Mesendoderm (in vitro differentiated cells): ENCODE measurements around the gene SLC24A4.
"Not testable (repeated sequence)": the region's sequence is repeated elsewhere in the genome, so short reads cannot be mapped to it uniquely, and the experiment has no call there.

Experiments
- DNase-seq: peaks from one replicate; pipeline ENCODE4 v3.0.0; 2013
- H2AK5ac ChIP-seq: 2 replicates; pipeline ENCODE4 v1.6.1; 2013; ENCODE audit warnings: low read length, inconsistent platforms
- H2BK120ac ChIP-seq: 2 replicates; pipeline ENCODE4 v1.6.1; 2013; ENCODE audit warnings: low read depth, mild to moderate bottlenecking, low read length, moderate library complexity, mixed read lengths
- H2BK15ac ChIP-seq: replicated peaks from 2 replicates; pipeline ENCODE4 v1.6.1; 2013; ENCODE audit warnings: low read depth, mild to moderate bottlenecking, moderate library complexity
- H2BK5ac ChIP-seq: 2 replicates; pipeline ENCODE4 v1.6.1; 2013; ENCODE audit warnings: low read length, inconsistent platforms
- H3K18ac ChIP-seq: 2 replicates; pipeline ENCODE4 v1.6.1; 2013; ENCODE audit warnings: mild to moderate bottlenecking, low read length, mixed read lengths
- H3K23ac ChIP-seq: one replicate; pipeline ENCODE4 v1.6.1; 2013; ENCODE audit warnings: low read length
- H3K27ac ChIP-seq: 2 replicates; pipeline ENCODE4 v1.5.1; 2013; ENCODE audit warnings: low read depth, mild to moderate bottlenecking, inconsistent platforms, low read length, moderate library complexity
- H3K27me3 ChIP-seq: 2 replicates; pipeline ENCODE4 v1.6.1; 2013; ENCODE audit warnings: low read length, control low read depth, mild to moderate bottlenecking, inconsistent platforms; ENCODE audit not compliant: insufficient read depth, poor library complexity
- H3K36me3 ChIP-seq: 2 replicates; pipeline ENCODE4 v1.6.1; 2013; ENCODE audit warnings: low read length, inconsistent platforms; ENCODE audit not compliant: control insufficient read depth, insufficient read depth
- H3K4ac ChIP-seq: one replicate; pipeline ENCODE4 v1.6.1; 2013; ENCODE audit warnings: low read depth, mild to moderate bottlenecking, low read length, moderate library complexity
- H3K4me1 ChIP-seq: 2 replicates; pipeline ENCODE4 v1.6.1; 2013; ENCODE audit warnings: low read depth, low read length, inconsistent platforms; ENCODE audit not compliant: control insufficient read depth
- H3K4me2 ChIP-seq: 2 replicates; pipeline ENCODE4 v1.6.1; 2013; ENCODE audit warnings: low read length
- H3K4me3 ChIP-seq: 2 replicates; pipeline ENCODE4 v1.5.1; 2013; ENCODE audit warnings: mild to moderate bottlenecking, low read length
- H3K56ac ChIP-seq: one replicate; pipeline ENCODE4 v1.6.1; 2013; ENCODE audit warnings: low read length
- H3K79me1 ChIP-seq: 2 replicates; pipeline ENCODE4 v1.6.1; 2013; ENCODE audit warnings: low read length, inconsistent platforms
- H3K79me2 ChIP-seq: 2 replicates; pipeline ENCODE4 v1.6.1; 2013; ENCODE audit warnings: mild to moderate bottlenecking, low read length; ENCODE audit not compliant: control insufficient read depth, insufficient read depth
- H3K9ac ChIP-seq: 2 replicates; pipeline ENCODE4 v1.6.1; 2013; ENCODE audit warnings: low read length, inconsistent platforms
- H4K5ac ChIP-seq: one replicate; pipeline ENCODE4 v1.6.1; 2013; ENCODE audit warnings: low read length
- H4K8ac ChIP-seq: one replicate; pipeline ENCODE4 v1.6.1; 2013; ENCODE audit warnings: low read depth, mild to moderate bottlenecking, control low read depth, low read length, moderate library complexity
- WGBS: extraction: QIAGEN DNeasy Blood & Tissue Kit; methylation state at CpG from one replicate; pipeline ENCODE4 v1.1.7; 2013; ENCODE audit warnings: low lambda C conversion rate, missing lambda C conversion rate; ENCODE audit not compliant: insufficient coverage; ENCODE audit errors: extremely low coverage; 5-methylcytosine and 5-hydroxymethylcytosine counted together

SLC24A4 gene

DNA sequence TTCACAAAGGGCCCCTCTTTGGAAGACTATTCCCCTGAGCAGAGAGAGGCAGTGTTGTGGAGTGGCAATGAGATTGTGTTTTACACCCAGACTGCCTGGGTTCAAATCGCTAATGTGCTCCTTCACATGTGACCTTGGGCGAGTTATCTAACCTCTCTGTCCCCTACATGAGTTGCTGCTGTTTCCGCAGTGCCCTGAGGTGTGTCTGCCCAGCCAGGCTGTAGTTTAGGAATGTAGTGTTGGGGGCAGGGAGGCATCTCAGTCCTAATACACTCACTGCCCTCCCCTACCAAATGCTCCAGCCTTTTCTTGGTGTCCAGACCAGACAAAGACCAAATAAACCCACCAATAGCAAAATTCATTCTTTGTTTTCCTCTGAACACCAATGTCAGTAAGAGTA, 78.6 kb downstream of the SLC24A4 start:
- DNase-seq, result peak; percentile 42
- Histone ChIP-seq H3K56ac (no peak overlapping the region), H4K8ac (no peak overlapping the region), H3K4me1 (peaks cover 18% of the 10 kb centered on the region), H3K9ac (no peak overlapping the region), H3K27me3 (no peaks in the 10 kb centered on the region), H3K79me2 (no peaks in the 10 kb centered on the region), H3K18ac (no peak overlapping the region), H2BK120ac (no peak overlapping the region), H2BK5ac (no peak overlapping the region), H3K36me3 (no peaks in the 10 kb centered on the region), H3K4ac (no peak overlapping the region), H2AK5ac (no peak overlapping the region), H4K5ac (no peak overlapping the region), H3K79me1 (no peaks in the 10 kb centered on the region), H3K27ac (no peak overlapping the region), H3K4me3 (no peak overlapping the region), H3K23ac (no peak overlapping the region), H2BK15ac (no peak overlapping the region), H3K4me2 (no peak overlapping the region)
- no CpG with 5 or more reads among the region's 3 CpGs for WGBS

DNA sequence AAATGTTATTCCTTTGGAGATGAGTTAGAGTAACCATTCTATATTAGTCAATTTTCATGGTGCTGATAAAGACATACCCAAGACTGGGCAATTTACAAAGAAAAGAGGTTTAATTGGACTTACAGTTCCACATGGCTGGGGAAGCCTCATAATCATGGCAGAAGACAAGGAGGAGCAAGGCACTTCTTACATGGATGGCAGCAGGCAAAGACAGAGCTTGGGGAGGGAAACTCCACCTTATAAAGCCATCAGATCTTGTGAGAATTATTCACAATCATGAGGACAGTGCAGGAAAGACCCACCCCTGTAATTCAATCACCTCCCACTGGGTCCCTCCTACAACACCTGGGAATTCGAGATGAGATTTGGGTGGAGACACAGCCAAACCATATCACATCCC, 79.5 kb downstream of the SLC24A4 start:
- H3K4me2 ChIP-seq, result not testable (repeated sequence)
- no CpG with 5 or more reads among the region's 1 CpG for WGBS

DNA sequence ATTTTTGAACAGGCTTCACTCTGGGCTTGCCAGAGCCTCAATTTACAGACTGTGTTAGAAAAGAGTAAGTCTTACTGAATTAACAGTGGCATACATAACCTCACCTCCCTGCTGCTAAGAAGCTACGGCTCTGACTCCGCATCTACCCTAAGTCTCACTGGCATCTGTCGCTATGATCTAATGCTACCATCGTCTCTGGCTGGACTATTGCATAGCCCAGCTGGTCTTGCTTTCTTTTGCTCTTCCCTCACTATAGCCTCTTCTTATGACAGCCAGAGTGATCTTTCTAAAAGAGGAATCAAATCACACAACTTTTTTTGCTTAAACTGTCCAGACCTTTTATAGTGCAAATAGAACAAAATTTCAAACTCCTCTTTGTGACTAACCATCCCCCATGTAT, 81.1 kb downstream of the SLC24A4 start:
- Histone ChIP-seq H2BK120ac (no peak overlapping the region), H3K79me1 (no peaks in the 10 kb centered on the region), H3K4me2 (no peak overlapping the region), H3K36me3 (no peaks in the 10 kb centered on the region), H3K27me3 (no peaks in the 10 kb centered on the region), H3K56ac (no peak overlapping the region), H3K79me2 (no peaks in the 10 kb centered on the region), H2BK5ac (no peak overlapping the region), H4K5ac (no peak overlapping the region), H3K9ac (no peak overlapping the region), H3K27ac (no peak overlapping the region), H3K4me1 (peaks cover 12% of the 10 kb centered on the region), H3K4me3 (no peak overlapping the region), H3K4ac (no peak overlapping the region), H3K23ac (no peak overlapping the region), H4K8ac (no peak overlapping the region), H3K18ac (no peak overlapping the region), H2BK15ac (no peak overlapping the region), H2AK5ac (no peak overlapping the region)
- no peak for DNase-seq
- no CpG with 5 or more reads among the region's 4 CpGs for WGBS

More for the DNA sequence above, 79.5 kb downstream of the SLC24A4 start:
- not testable (repeated sequence) for H3K23ac ChIP-seq, H3K27me3 ChIP-seq, H3K4me3 ChIP-seq, H3K79me1 ChIP-seq, H4K5ac ChIP-seq, H2AK5ac ChIP-seq, H2BK120ac ChIP-seq, H3K79me2 ChIP-seq, H3K36me3 ChIP-seq, H3K27ac ChIP-seq, H3K9ac ChIP-seq, H2BK15ac ChIP-seq, H4K8ac ChIP-seq, H3K4ac ChIP-seq, H2BK5ac ChIP-seq, H3K56ac ChIP-seq, DNase-seq, H3K18ac ChIP-seq
- H3K4me1 ChIP-seq, result peaks cover 18% of the 10 kb centered on the region

DNA sequence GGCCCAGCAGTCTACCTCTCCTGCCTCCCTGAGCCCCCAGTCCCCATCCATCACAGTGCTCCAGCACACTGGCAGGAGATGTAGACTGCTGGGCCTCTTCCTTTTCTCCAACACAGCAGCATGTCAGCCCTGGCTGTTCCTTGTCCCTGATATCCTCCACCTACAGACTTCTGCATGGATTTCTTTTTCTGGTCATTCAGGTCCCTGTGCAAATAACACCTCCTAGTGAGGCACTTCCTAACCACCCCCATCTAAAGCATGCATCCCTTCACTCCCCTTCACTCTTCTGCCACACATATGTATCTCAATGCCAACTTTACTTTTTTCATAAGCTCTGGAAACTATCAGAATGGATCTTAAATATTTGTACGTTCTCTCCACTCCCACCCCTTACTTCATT, 81.5 kb downstream of the SLC24A4 start:
- no CpG with 5 or more reads among the region's 1 CpG for WGBS

DNA sequence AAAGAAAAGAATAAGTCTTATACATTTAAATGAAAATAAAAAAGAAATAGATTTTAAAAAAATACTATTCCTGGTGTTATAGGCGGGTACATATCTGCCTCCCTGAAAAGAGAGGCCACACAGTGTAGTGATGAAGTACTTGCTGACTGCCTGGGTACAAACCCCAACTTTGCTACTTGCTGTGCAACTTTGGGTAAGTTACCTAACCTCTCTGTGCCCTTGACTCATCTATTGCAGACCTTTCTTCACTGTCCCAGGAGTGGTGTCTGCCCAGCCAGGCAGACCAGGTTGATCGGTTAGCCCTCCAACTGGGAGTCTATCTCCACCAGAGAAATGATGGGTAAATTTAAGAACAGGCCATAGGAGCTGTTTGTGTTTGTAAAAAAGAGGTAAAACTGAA, 82.0 kb downstream of the SLC24A4 start:
- H4K8ac ChIP-seq, result no peak overlapping the region
- no peak overlapping the region for H3K27ac ChIP-seq
- H3K56ac ChIP-seq, result no peak overlapping the region
- H3K36me3 ChIP-seq, result no peaks in the 10 kb centered on the region
- H3K4ac ChIP-seq, result no peak overlapping the region
- H3K4me1 ChIP-seq, result peaks cover 11% of the 10 kb centered on the region
- no peaks in the 10 kb centered on the region for H3K79me1 ChIP-seq
- no peak overlapping the region for H3K4me3 ChIP-seq
- no peaks in the 10 kb centered on the region for H3K79me2 ChIP-seq
- no CpG with 5 or more reads among the region's 2 CpGs for WGBS
- no peak overlapping the region for H3K18ac ChIP-seq
- H3K23ac ChIP-seq, result no peak overlapping the region
- no peak overlapping the region for H3K9ac ChIP-seq
- H4K5ac ChIP-seq, result no peak overlapping the region
- H3K27me3 ChIP-seq, result no peaks in the 10 kb centered on the region
- no peak for DNase-seq
- H2BK15ac ChIP-seq, result no peak overlapping the region
- H2BK120ac ChIP-seq, result no peak overlapping the region
- no peak overlapping the region for H2BK5ac ChIP-seq
- no peak overlapping the region for H2AK5ac ChIP-seq
- no peak overlapping the region for H3K4me2 ChIP-seq

More for the DNA sequence above, 81.5 kb downstream of the SLC24A4 start:
- Histone ChIP-seq H3K79me2 (no peaks in the 10 kb centered on the region), H2BK5ac (no peak overlapping the region), H2BK15ac (no peak overlapping the region), H3K79me1 (no peaks in the 10 kb centered on the region), H3K4ac (no peak overlapping the region), H3K9ac (no peak overlapping the region), H2AK5ac (no peak overlapping the region), H2BK120ac (no peak overlapping the region), H3K4me1 (peaks cover 11% of the 10 kb centered on the region), H3K27me3 (no peaks in the 10 kb centered on the region), H3K18ac (no peak overlapping the region), H4K5ac (no peak overlapping the region), H3K36me3 (no peaks in the 10 kb centered on the region), H3K27ac (no peak overlapping the region), H3K23ac (no peak overlapping the region), H4K8ac (no peak overlapping the region), H3K4me3 (no peak overlapping the region), H3K56ac (no peak overlapping the region), H3K4me2 (no peak overlapping the region)
- DNase-seq, result no peak

DNA sequence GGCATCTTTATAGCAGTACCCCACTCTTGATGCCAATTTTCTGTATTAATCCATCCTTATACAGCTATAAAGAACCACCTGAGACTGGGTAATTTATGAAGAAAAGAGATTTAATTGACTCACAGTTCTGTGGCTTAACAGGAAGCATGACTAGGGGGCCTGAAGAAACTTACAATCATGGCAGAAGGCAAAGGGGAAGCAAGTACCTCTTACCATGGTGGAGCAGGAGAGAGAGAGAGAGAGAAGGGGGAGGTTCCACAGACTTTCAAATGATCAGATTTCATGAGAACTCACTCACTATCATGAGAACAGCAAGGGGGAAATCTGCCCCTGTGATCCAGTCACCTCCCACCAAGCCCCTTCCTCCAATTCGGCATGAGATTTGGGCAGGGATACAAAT, 84.4 kb downstream of the SLC24A4 start:
- H4K5ac ChIP-seq, result no peak overlapping the region
- H3K18ac ChIP-seq, result no peak overlapping the region
- H3K56ac ChIP-seq, result no peak overlapping the region
- no peak overlapping the region for H3K23ac ChIP-seq
- H3K4ac ChIP-seq, result no peak overlapping the region
- no peak overlapping the region for H2BK15ac ChIP-seq
- no peaks in the 10 kb centered on the region for H3K79me2 ChIP-seq
- no peaks in the 10 kb centered on the region for H3K36me3 ChIP-seq
- no peak overlapping the region for H3K9ac ChIP-seq
- no peaks in the 10 kb centered on the region for H3K79me1 ChIP-seq
- no peak overlapping the region for H3K27ac ChIP-seq
- H3K4me1 ChIP-seq, result no peaks in the 10 kb centered on the region
- WGBS, result no CpG with 5 or more reads among the region's 1 CpG
- no peak overlapping the region for H2AK5ac ChIP-seq
- no peak overlapping the region for H4K8ac ChIP-seq
- no peak overlapping the region for H2BK5ac ChIP-seq
- no peak overlapping the region for H2BK120ac ChIP-seq
- H3K27me3 ChIP-seq, result no peaks in the 10 kb centered on the region
- no peak overlapping the region for H3K4me2 ChIP-seq
- no peak overlapping the region for H3K4me3 ChIP-seq
- no peak for DNase-seq
